Spleen (tissue), 11 donors: ENCODE measurements around the gene AMPH. TPM values are rescaled to one million over a fixed set of nuclear protein-coding genes. Genes with fewer than 3 reads are reported as not detected.
"Not testable (repeated sequence)": the region's sequence is repeated elsewhere in the genome, so short reads cannot be mapped to it uniquely, and the experiment has no call there.

Experiments
- DNase-seq: peaks from one replicate; pipeline ENCODE4 v3.0.0-alpha.2; 2020
- H3K27ac ChIP-seq, 8 donors: fragments of 200-600 bp; sonication (generic) in 7 of 8; 1 replicate in 4 of 8; 2 replicates in 4 of 8; pipeline versions ENCODE4 v1.5.0 to v1.8.0; 2016 to 2021; ENCODE audit warnings: inconsistent platforms in 4 of 8, mild to moderate bottlenecking in 4 of 8, moderate library complexity in 1 of 8
- H3K27me3 ChIP-seq, 7 donors: fragments of 200-600 bp; sonication (generic) in 6 of 7; replicated peaks in 1 of 7; 1 replicate in 4 of 7; 2 replicates in 3 of 7; pipeline versions ENCODE4 v1.5.0 to v1.8.0; 2016 to 2021; ENCODE audit warnings: inconsistent platforms in 3 of 7, mild to moderate bottlenecking in 1 of 7
- H3K36me3 ChIP-seq, 6 donors: fragments of 200-600 bp; sonication (generic) in 5 of 6; 1 replicate in 4 of 6; 2 replicates in 2 of 6; pipeline versions ENCODE4 v1.5.0 to v1.8.0; 2016 to 2021; ENCODE audit warnings: inconsistent platforms in 2 of 6
- H3K4me1 ChIP-seq, 6 donors: fragments of 200-600 bp; sonication (generic) in 5 of 6; 1 replicate in 3 of 6; 2 replicates in 3 of 6; pipeline versions ENCODE4 v1.5.0 to v1.8.0; 2016 to 2021; ENCODE audit warnings: inconsistent platforms in 3 of 6
- H3K4me3 ChIP-seq, 8 donors: fragments of 200-600 bp; sonication (generic) in 7 of 8; 1 replicate in 4 of 8; 2 replicates in 4 of 8; pipeline versions ENCODE4 v1.5.0 to v1.8.0; 2016 to 2021; ENCODE audit warnings: inconsistent platforms in 4 of 8, mild to moderate bottlenecking in 4 of 8, moderate library complexity in 2 of 8
- H3K9me3 ChIP-seq, 8 donors: fragments of 200-600 bp; sonication (generic) in 7 of 8; 1 replicate in 4 of 8; 2 replicates in 4 of 8; pipeline versions ENCODE4 v1.5.0 to v1.8.0; 2016 to 2021; ENCODE audit warnings: inconsistent platforms in 4 of 8
- POLR2AphosphoS5 ChIP-seq, 3 donors: sonication (generic); formaldehyde crosslinking; IDR thresholded peaks; one replicate each; pipeline ENCODE4 v1.5.1; 2017; ENCODE audit warnings: antibody characterized with exemption in 3 of 3
- WGBS, 5 donors: extraction: QIAGEN DNeasy Blood & Tissue Kit in 3 of 5; methylation state at CpG; one replicate each; pipeline versions ENCODE4 v1.1.5 to v1.1.7; 2013 to 2018; 5-methylcytosine and 5-hydroxymethylcytosine counted together
- intact Hi-C: fragments of 100-400 bp; cut with DNase I; formaldehyde crosslinking; loops from one replicate; pipeline ENCODE4 v1.15.0; 2023; ENCODE audit warnings: low total_unique reads
- polyA plus RNA-seq, 3 donors: library from polyadenylated mRNA; stranded (reverse); fragments of 200-250 nt; gene quantifications; one replicate each; pipeline ENCODE4 v1.2.1, GENCODE V29; 2013
- total RNA-seq, 7 donors: library from RNA; depleted of rRNA in 3 of 7; stranded (reverse); fragments of >200 nt in 3 of 7; fragmentation: NEBNext Ultra II Directional in 4 of 7; extraction: Animal tissue kit (Norgen Biotek cat#: 25700) in 4 of 7; gene quantifications; one replicate each; pipeline versions ENCODE4 v1.1.0 to v1.2.1, GENCODE V29; 2016 to 2021
- TF ChIP-seq, protein P1 (sequence below), 11 experiments: fragments of 200-600 bp in 7 of 11; fragments of 450-650 bp in 4 of 11; sonication (generic) in 4 of 11; IDR thresholded peaks in 8 of 11; conservative IDR thresholded peaks in 3 of 11; 1 replicate in 7 of 11; 2 replicates in 4 of 11; pipeline versions ENCODE4 v1.4.0 to v1.8.0; 2016 to 2021; ENCODE audit warnings: antibody characterized with exemption in 11 of 11, inconsistent platforms in 4 of 11, mild to moderate bottlenecking in 1 of 11
- donor health status: healthy with polysubstance abuse.
- donor health status: DM: no; HTN: no; CAD: no; lungs with moderate emphysema.
- donor health status: DM: no; HTN: no; CAD: no.
- donor health status: Bipolar disorder and iron deficiency.
- donor health status: healthy.
- donor health status: DM: no; HTN: no; CAD: no.
- donor health status: DM: yes; HTN: yes; CAD: no.

Gene AMPH
- total and polyA plus RNA-seq, 10 donors = 0.09 to 10.3 (median 1.1) TPM

DNA sequence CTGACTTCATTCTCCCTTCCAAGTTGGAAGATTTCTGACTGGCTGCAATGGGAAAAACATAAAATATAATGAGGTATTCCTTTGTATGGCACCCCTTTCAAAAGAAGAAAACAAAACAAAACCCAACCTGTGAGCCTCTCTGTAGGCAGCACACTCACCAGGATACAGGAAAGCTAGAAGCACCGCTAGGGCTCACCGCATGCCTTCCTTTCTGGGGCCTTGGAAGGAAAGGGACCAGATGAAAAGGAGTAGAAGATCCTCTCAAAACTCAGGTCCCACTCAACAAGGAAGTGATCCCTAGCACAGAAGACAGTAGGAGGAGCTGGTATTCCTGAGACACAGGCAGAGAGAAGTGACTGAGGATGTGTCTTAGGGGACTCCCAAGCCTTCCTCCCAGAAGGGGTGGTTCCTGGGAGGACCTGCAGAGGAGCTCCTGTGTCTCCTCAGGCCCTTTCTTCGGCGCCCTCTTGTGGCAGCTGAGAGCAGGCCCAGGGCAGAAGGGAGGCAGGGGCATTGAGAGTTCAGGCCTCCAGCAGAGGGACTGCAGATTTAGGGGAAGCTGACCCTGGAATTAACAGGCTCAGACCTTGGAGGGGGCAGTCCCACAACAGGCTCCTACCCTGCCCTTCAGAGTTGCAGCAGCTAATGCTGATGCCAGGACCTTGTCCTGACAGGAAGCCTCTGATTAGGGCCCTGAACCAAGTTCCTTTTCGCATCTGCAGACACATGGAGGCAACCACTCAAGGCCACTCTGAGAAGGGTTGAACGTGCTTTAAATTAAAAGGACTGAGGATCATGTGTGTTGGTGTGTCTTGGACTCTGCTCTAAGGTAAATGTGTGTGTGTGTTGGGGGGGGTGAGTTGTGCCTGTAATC is 285.6 kb downstream of the AMPH start:
- WGBS, 5 donors = 29 to 36% (median 33%) methylated on average over 4 to 6 of the region's 6 CpGs
- TF ChIP-seq, protein P1, sequence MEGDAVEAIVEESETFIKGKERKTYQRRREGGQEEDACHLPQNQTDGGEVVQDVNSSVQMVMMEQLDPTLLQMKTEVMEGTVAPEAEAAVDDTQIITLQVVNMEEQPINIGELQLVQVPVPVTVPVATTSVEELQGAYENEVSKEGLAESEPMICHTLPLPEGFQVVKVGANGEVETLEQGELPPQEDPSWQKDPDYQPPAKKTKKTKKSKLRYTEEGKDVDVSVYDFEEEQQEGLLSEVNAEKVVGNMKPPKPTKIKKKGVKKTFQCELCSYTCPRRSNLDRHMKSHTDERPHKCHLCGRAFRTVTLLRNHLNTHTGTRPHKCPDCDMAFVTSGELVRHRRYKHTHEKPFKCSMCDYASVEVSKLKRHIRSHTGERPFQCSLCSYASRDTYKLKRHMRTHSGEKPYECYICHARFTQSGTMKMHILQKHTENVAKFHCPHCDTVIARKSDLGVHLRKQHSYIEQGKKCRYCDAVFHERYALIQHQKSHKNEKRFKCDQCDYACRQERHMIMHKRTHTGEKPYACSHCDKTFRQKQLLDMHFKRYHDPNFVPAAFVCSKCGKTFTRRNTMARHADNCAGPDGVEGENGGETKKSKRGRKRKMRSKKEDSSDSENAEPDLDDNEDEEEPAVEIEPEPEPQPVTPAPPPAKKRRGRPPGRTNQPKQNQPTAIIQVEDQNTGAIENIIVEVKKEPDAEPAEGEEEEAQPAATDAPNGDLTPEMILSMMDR (IDR thresholded peaks at IDR 0.05 in 8 of 11, conservative IDR thresholded peaks at IDR 0.05 in 3 of 11) = peak in 9 of 11 experiments; percentile 40 to 89 (median 77)
- peak in 1 of 3 donors; percentile 61 for TF ChIP-seq POLR2AphosphoS5 (IDR thresholded peaks at IDR 0.05)
- H3K9me3 ChIP-seq, H3K36me3 ChIP-seq, intact Hi-C loops, H3K27me3 ChIP-seq: not testable (repeated sequence)
- Histone ChIP-seq H3K4me1 (peaks cover 7 to 84% (median 33%) of the 10 kb centered on the region in 6 donors), H3K27ac (peak overlapping the region; percentile 17 to 86 (median 64)), H3K4me3 (peak overlapping the region in 6 of 8 donors; percentile 8 to 67 (median 18))
- DNase-seq = peak; percentile 89

DNA sequence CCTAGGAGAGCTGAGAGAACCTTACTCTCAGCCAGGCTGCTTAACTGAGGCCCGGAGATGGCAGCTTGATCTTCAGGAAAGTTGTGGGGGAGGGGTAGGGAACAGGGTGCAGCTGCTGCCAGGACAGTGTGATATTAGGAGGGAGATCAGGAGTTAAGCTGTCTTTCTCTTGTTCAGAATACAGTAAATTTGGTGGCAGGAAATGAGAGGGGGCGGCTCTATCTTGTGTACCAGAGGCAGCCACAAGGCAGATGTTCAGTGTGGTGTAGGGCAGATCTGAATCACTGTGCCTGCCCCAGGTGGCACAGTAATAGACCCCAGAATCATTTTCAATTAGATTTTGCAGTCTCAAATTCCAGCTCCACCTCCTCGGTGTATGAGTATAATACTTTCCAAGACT is 286.4 kb downstream of the AMPH start:
- H3K9me3 ChIP-seq, H3K27me3 ChIP-seq, intact Hi-C loops, DNase-seq, H3K36me3 ChIP-seq: not testable (repeated sequence)
- 26 to 45% (median 28%) methylated on average over 3 of the region's 3 CpGs for WGBS, 5 donors
- Histone ChIP-seq H3K4me3 (peak overlapping the region in 5 of 8 donors; percentile 1 to 49 (median 15)), H3K4me1 (peaks cover 8 to 84% (median 38%) of the 10 kb centered on the region in 6 donors), H3K27ac (peak overlapping the region; percentile 17 to 86 (median 60))

DNA sequence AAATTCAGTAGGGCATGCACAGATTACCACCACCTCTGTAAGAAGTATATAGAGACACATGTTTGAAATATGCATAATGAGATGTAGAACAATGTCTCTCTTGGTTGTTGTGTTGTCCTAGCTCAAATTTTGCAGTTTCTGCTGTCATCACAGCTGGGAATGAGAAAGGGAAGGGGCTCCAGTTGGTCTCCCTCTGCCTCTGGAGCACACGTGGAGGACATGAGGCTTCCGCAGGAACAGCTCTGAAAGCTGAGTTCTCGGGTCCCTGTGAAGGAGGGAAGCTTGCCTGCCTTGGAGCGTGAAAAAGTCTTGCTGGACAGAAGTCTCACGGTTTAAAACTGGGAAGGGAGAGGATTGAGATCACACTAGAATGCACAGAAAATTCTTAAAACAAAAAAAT is 289.0 kb downstream of the AMPH start:
- peak overlapping the region; percentile 1 to 61 (median 17) for H3K4me3 ChIP-seq
- H3K27me3 ChIP-seq, H3K36me3 ChIP-seq, DNase-seq, H3K9me3 ChIP-seq, intact Hi-C loops: not testable (repeated sequence)
- H3K27ac ChIP-seq = peak overlapping the region; percentile 9 to 86 (median 78)
- WGBS, 5 donors = 51 to 75% (median 56%) methylated on average over 5 of the region's 5 CpGs
- H3K4me1 ChIP-seq = peaks cover 8 to 95% (median 48%) of the 10 kb centered on the region in 6 donors

DNA sequence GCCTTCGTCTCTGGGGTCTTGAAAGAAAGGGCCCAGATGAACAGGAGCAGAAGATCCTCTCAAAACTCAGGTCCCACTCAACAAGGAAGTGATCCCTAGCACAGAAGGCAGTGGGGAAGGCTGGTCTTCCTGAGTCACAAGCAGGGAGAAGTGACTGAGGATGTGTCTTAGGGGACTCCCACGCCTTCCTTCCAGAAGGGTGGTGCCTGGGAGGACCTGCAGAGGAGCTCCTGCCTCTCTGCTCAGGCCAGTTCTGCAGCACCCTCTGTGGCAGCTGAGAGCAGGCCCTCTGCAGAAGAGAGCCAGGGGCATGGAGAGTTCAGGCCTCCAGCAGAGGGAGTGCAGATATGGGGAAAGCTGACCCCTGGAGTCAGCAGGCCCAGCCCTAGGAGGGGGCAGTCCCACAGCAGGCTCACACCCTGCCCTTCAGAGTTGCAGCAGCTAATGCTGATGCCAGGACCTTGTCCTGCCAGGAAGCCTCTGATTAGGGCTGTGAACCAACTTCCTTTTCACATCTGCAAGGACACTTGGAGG is 289.9 kb downstream of the AMPH start:
- H3K9me3 ChIP-seq, H3K27me3 ChIP-seq, H3K36me3 ChIP-seq, intact Hi-C loops: not testable (repeated sequence)
- Histone ChIP-seq H3K4me3 (peak overlapping the region in 6 of 8 donors; percentile 4 to 61 (median 22)), H3K27ac (peak overlapping the region; percentile 21 to 86 (median 78)), H3K4me1 (peaks cover 8 to 98% (median 53%) of the 10 kb centered on the region in 6 donors)
- 28 to 50% (median 43%) methylated on average over 1 to 2 of the region's 2 CpGs for WGBS, 5 donors
- DNase-seq = peak; percentile 84
- TF ChIP-seq, protein P1 (IDR thresholded peaks at IDR 0.05 in 8 of 11, conservative IDR thresholded peaks at IDR 0.05 in 3 of 11) = peak in 9 of 11 experiments; percentile 11 to 60 (median 42)
- TF ChIP-seq POLR2AphosphoS5 (IDR thresholded peaks at IDR 0.05) = peak; percentile 71 to 82 (median 75)
